ENCODE measurements around the gene KLK15.
"Not testable (repeated sequence)": the region's sequence is repeated elsewhere in the genome, so short reads cannot be mapped to it uniquely, and the experiment has no call there.

Gene KLK15

GRCh38 chr19:50796634-50797428 is 36.5 kb downstream of the KLK15 start:
- no peak for DNase-seq (ENCODE audit: low read depth in 1 of 2, low spot score in 1 of 2)

DNA sequence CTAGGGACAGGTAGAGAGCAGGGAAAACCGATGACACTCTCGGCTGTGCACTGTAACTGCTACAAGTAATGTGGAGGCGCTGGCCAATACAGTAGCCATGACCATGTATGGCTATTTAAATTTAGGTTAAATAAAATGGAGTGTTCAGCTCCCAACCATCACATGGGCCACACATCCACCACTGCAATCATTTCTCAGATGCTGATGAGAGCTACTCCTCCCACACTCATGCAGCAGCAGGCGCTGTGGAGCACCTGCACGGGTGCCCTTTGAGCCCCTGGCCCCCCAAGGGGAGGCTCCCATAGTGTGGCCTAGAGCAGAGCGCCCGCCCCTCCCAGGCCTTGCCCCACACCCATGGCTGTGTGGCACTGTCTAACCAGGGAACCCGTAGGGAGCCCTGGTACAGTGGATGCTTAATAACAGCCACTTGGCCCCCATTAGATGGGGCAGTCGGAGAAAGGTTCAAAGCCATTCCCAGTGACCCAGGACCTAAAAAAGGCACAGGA is 37.2 kb downstream of the KLK15 start:
- no peak for DNase-seq (ENCODE audit: low read depth in 1 of 2, low spot score in 1 of 2)

- no peak for DNase-seq (ENCODE audit: low read depth in 1 of 2, low spot score in 1 of 2)
Measured at GRCh38 chr19:50795664-50796073, 37.7 kb downstream of the KLK15 start.

GRCh38 chr19:50794876-50795663 is 38.3 kb downstream of the KLK15 start:
- DNase-seq (ENCODE audit: low read depth in 1 of 2, low spot score in 1 of 2): peak in 1 of 2 donors; percentile 29

- no peak for DNase-seq (ENCODE audit: low read depth in 1 of 2, low spot score in 1 of 2)
Measured at GRCh38 chr19:50794074-50794875, 39.1 kb downstream of the KLK15 start.

DNA sequence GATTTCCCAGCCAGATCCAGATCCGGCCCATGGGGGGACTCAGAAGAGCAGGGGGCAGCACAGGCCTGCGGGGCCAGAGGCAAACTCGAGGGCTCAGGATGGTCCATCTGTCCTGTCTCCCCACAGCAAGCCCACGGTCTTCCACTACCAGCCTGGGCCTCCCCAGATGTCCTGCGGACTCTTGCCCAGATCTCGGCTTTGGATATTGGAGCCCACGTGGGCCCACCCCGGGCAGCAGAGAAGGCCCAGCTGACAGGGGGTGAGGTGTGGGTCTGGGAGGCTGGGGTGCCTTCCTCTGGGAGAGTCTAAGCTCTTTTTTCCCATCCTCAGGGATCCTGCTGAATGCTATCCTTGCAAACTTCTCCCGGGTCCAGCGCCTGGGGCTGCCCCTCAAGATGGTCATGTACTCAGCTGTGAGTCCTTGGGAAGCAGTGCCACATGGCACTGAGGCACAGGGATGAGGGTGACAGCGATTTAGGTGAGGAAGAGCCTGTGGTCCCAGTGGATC is 39.8 kb downstream of the KLK15 start:
- DNase-seq (ENCODE audit: low read depth in 1 of 2, low spot score in 1 of 2): no peak

DNA sequence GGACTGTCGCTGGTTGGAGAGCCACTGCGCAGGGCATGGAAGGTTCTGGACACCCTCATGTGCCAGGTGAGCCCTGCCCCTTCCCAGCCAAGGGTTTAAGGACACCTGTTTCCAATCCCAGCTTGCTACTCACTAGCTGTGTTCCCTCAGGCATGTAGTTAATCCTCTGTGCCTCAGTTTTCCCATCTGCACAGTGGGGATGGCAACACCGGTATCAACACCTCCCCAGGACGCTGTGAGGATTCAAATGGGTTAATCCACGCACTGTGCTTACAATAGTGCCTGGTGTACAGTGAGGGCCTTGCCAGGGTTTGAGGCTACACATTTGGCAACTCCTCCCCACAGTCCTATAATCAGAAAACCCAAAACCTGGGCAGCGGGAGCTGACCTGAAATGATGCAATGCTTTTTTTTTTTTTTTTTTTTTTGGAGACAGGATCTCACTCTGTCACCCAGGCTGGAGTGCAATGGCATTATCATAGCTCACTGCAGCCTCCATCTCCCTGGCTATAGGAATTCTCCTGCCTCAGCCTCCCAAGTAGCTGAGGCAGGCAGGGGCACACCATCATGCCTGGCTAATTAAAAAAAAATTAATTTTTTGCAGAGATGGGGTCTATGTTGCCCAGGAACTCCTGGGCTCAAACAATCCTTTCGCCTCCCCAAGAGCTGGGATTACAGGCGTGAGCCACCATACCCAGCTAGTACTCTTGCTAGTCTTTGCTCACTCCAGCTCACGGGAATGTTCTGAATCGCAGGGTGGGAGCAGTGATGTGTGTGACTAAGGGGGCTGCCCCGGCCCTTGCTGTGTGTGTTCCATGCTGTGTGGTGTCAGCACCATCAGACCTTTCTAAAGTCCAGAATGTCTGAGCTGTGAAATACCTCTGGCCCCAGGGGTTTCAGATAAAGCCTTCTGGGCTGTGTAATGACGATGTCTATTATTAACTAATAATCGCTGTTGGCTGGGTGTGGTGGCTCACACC is 40.8 kb downstream of the KLK15 start:
- no peak for DNase-seq (ENCODE audit: low read depth in 1 of 2, low spot score in 1 of 2)

GRCh38 chr19:50791594-50792271 is 41.6 kb downstream of the KLK15 start:
- DNase-seq (ENCODE audit: low read depth in 1 of 2, low spot score in 1 of 2): no peak

- DNase-seq (ENCODE audit: low read depth in 1 of 2, low spot score in 1 of 2): no peak
Measured at GRCh38 chr19:50790922-50791467, 42.4 kb downstream of the KLK15 start.

DNA sequence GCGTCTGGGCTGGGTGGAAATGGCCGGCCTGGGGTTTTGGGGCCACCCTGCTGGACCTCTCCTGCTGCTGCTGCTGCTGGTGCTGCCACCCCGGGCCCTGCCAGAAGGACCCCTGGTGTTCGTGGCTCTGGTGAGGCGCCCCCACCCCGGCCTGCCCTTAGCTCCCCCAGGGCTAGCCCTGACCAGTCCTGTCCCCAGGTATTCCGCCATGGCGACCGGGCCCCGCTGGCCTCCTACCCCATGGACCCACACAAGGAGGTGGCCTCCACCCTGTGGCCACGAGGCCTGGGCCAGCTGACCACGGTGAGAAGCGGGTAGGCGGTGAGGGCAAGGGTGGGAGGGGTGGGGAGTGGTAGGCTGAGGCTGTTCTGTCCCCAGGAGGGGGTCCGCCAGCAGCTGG is 43.0 kb downstream of the KLK15 start, which contains the start of gene ACP4:
TSS of gene ACP4 (plus strand) at position 20 of the 400 bp plus-strand sequence. CDS start at position 20, 0 bp downstream.
- DNase-seq (ENCODE audit: low read depth in 1 of 2, low spot score in 1 of 2): no peak

DNA sequence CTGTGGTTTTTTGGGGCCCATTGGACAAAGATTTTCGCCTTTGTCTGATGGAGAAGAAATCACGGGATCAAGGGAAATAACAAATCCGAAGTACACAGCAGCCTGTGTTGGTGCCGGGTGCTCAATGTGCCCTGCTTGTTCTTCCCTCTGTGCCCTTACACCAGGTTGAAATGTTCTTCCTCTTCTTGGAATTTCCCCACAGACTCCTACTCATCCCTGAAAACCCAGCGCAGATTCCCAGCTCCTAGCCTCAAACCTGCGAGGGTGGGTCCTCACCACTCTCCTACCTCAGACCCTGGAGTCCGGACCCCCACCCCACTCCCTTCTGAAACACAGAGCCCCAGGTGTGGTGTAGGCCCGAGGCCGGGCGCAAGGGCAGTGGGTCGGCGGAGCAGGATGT is 48.0 kb downstream of the KLK15 start:
- DNase-seq (ENCODE audit: low read depth in 1 of 2, low spot score in 1 of 2): no peak

- no peak for DNase-seq (ENCODE audit: low read depth in 1 of 2, low spot score in 1 of 2)
Measured at GRCh38 chr19:50784710-50785109, 48.7 kb downstream of the KLK15 start.

DNA sequence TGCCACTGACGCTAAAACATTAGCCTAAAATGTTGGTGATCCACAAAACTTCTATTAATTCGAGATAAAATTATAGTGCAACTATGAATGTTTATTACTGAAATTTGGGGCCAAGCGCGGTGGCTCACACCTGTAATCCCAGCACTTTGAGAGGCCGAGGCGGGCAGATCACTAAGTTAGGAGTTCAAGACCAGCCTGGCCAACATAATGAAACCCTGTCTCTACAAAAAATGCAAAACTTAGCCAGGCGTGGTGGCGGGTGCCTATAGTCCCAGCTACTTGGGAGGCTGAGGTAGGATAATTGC is 49.6 kb downstream of the KLK15 start:
- DNase-seq (ENCODE audit: low read depth in 1 of 2, low spot score in 1 of 2): not testable (repeated sequence)

DNA sequence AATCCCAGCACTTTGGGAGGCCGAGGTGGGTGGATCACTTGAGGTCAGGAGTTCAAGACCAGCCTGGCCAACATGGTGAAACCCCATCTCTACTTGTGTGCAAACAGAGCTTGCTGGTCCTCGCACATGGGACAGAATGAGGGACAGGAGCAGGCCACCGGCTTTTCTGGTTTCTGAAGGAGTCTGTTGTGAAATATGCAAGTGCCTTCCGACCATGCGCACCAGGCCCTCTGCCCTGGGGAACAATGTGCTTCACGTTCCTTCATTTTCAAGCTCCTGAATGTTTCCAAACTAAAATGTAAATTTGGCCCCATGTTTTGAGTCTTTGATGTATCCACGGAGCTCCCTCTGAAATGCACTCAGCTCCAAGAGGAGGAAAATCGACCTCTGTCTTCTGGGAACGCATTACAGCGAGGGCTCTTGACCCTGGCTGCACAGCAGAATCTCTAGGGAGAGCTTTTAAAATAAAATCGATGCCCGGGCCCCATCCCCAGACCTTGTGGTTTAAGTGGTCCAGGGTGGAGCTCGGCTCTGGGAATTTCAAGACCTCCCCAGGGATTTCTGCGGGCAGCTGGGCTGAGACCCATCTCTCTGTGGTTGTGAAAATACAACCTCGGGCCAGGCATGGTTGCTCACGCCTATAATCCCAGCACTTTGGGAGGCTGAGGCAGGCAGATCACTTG is 52.5 kb downstream of the KLK15 start:
- no peak for DNase-seq (ENCODE audit: low read depth in 1 of 2, low spot score in 1 of 2)

GRCh38 chr19:50779504-50780457 is 53.6 kb downstream of the KLK15 start:
- DNase-seq (ENCODE audit: low read depth in 1 of 2, low spot score in 1 of 2): no peak

- no peak for DNase-seq (ENCODE audit: low read depth in 1 of 2, low spot score in 1 of 2)
Measured at GRCh38 chr19:50778906-50779430, 54.4 kb downstream of the KLK15 start.

GRCh38 chr19:50777830-50778303 is 55.5 kb downstream of the KLK15 start:
- no peak for DNase-seq (ENCODE audit: low read depth in 1 of 2, low spot score in 1 of 2)
